Cardiac septum (tissue), 1 donor: ENCODE results near the gene SLC35B2. TPM values are rescaled to one million over a fixed set of nuclear protein-coding genes. Genes with fewer than 3 reads are reported as not detected.

Experiments used
- DNase-seq: peaks from one replicate; pipeline ENCODE4 v3.0.0-alpha.2; 2020; ENCODE audit warnings: low spot score
- intact Hi-C: fragments of 100-400 bp; cut with DNase I; formaldehyde crosslinking; loops from one replicate; pipeline ENCODE4 v1.14.0; 2022
- total RNA-seq: library from RNA; stranded (reverse); fragmentation: NEBNext Ultra II Directional; extraction: Animal tissue kit (Norgen Biotek cat#: 25700); gene quantifications from one replicate; pipeline ENCODE4 v1.2.1, GENCODE V29; 2021
- donor health status: DM: no; HTN: no; CAD: no.

Gene SLC35B2
- total RNA-seq, 1 donor from 2014 or later = 23.2 TPM

GRCh38 chr6:44228433-44228832 is 28.9 kb downstream of the SLC35B2 start:
- no peak for DNase-seq
- intact Hi-C loops = loop anchor here (10.0 kb wide), 1 partner anchor 454 kb away; the partner anchor contains the start of gene VEGFA

GRCh38 chr6:44228031-44228430 is 29.3 kb downstream of the SLC35B2 start:
- peak; percentile 67 for DNase-seq
- intact Hi-C loops = loop anchor here (10.0 kb wide), 1 partner anchor 453 kb away; the partner anchor contains the start of gene VEGFA

- DNase-seq = peak; percentile 69
- intact Hi-C loops = loop anchor here (10.0 kb wide), 1 partner anchor 452 kb away; the partner anchor contains the start of gene VEGFA
Observed at GRCh38 chr6:44227148-44227793, 30.1 kb downstream of the SLC35B2 start.

- peak; percentile 81 for DNase-seq
- intact Hi-C loops = loop anchor here (10.0 kb wide), 1 partner anchor 452 kb away; the partner anchor contains the start of gene VEGFA
Observed at GRCh38 chr6:44226368-44227147, 30.8 kb downstream of the SLC35B2 start.

- intact Hi-C loops = loop anchor here (10.0 kb wide), 1 partner anchor 451 kb away; the partner anchor contains the start of gene VEGFA
- DNase-seq = peak; percentile 71
Observed at GRCh38 chr6:44225579-44226325, 31.6 kb downstream of the SLC35B2 start.

GRCh38 chr6:44224965-44225305 is 32.4 kb downstream of the SLC35B2 start:
- DNase-seq = no peak
- intact Hi-C loops = loop anchor here (10.0 kb wide), 1 partner anchor 450 kb away; the partner anchor contains the start of gene VEGFA

- intact Hi-C loops = loop anchor here (10.0 kb wide), 1 partner anchor 449 kb away; the partner anchor contains the start of gene VEGFA
Observed at GRCh38 chr6:44224029-44224964, 33.0 kb downstream of the SLC35B2 start.

GRCh38 chr6:44223319-44224028 is 33.9 kb downstream of the SLC35B2 start, which contains the start of gene SLC29A1:
SLC29A1 (plus strand) TSS chr6:44223595; CDS start chr6:44227314, 3,719 bp downstream.
- intact Hi-C loops = loop anchor here (10.0 kb wide), 1 partner anchor 449 kb away; the partner anchor contains the start of gene VEGFA
- DNase-seq = peak; percentile 93

More at GRCh38 chr6:44224029-44224964, 33.0 kb downstream of the SLC35B2 start:
- DNase-seq = peak; percentile 76

GRCh38 chr6:44222486-44223318 is 34.6 kb downstream of the SLC35B2 start:
- intact Hi-C loops = loop anchor here (10.0 kb wide), 1 partner anchor 448 kb away; the partner anchor contains the start of gene VEGFA
- DNase-seq = peak; percentile 74

- no peak for DNase-seq
- intact Hi-C loops = loop anchor here (1.0 to 10.0 kb wide), 3 partner anchors 12 to 447 kb away; partner anchors contain the start of genes HSP90AB1 and VEGFA
Observed at GRCh38 chr6:44221961-44222335, 35.4 kb downstream of the SLC35B2 start.

GRCh38 chr6:44221291-44221960 is 35.9 kb downstream of the SLC35B2 start:
- peak; percentile 95 for DNase-seq
- intact Hi-C loops = loop anchor here (1.0 to 10.0 kb wide), 3 partner anchors 13 to 447 kb away; partner anchors contain the start of genes HSP90AB1 and VEGFA

- DNase-seq = no peak
- intact Hi-C loops = loop anchor here (1.0 to 10.0 kb wide), 3 partner anchors 13 to 446 kb away; partner anchors contain the start of genes HSP90AB1 and VEGFA
Observed at GRCh38 chr6:44220913-44221290, 36.4 kb downstream of the SLC35B2 start.

- peak; percentile 77 for DNase-seq
- intact Hi-C loops = loop anchor here (10.0 kb wide), 1 partner anchor 445 kb away; the partner anchor contains the start of gene VEGFA
Observed at GRCh38 chr6:44219815-44220784, 37.2 kb downstream of the SLC35B2 start.

GRCh38 chr6:44219053-44219814 is 38.1 kb downstream of the SLC35B2 start:
- DNase-seq = peak; percentile 92
- intact Hi-C loops = no loop called here
